ENCODE results near the gene PKP4. TPM values are rescaled to one million over a fixed set of nuclear protein-coding genes. Genes with fewer than 3 reads are reported as not detected.

The PKP4 gene
- 22.9 to 29.9 TPM (median 23.7 TPM) in 5 replicates for total RNA-seq (2022; extraction: Qiagen RNA extraction; ENCODE audit: low read depth)

GRCh38 chr2:158456309-158457066 is at the start of gene PKP4, which contains the start of gene CCDC148:
Gene PKP4 (plus strand): TSS chr2:158456952. CDS start chr2:158533185, 76,233 bp downstream.
Gene CCDC148 (minus strand): TSS chr2:158456753. CDS start chr2:158456439, 314 bp downstream.

Other genes starting within 250 kb of the PKP4 start
- gene CCDC148, start 199 bp upstream of the PKP4 start, total RNA-seq (2022; extraction: Qiagen RNA extraction; ENCODE audit: low read depth), result 0.26 to 1.1 TPM (median 0.62 TPM) in 5 replicates